Activated T-helper 1 cell treated with anti-CD3 and anti-CD28 coated beads, Interleukin-12 subunit alpha, Interleukin-12 subunit beta, Interleukin-2, Interleukin-4 antibody, amounts not matched to agents 30 ng/mL and 10 ng/mL and 1 ng/mL, durations not matched to agents 14 hours and 24 hours and 36 hours (primary cell): Measurements from ENCODE around the gene KCND1. TPM values are rescaled to one million over a fixed set of nuclear protein-coding genes. Genes with fewer than 3 reads are reported as not detected.

ENCODE experiments used
- DNase-seq: peaks from one replicate; pipeline ENCODE4 v3.0.0; 2021; ENCODE audit warnings: low spot score
- H3K27ac Mint-ChIP-seq: one replicate; pipeline ENCODE4 v1.8.0; 2021; ENCODE audit warnings: mild to moderate bottlenecking, mixed read lengths
- H3K27me3 Mint-ChIP-seq: one replicate; pipeline ENCODE4 v1.8.0; 2022; ENCODE audit warnings: mild to moderate bottlenecking, moderate library complexity, mixed read lengths; ENCODE audit not compliant: insufficient read depth
- H3K36me3 Mint-ChIP-seq: one replicate; pipeline ENCODE4 v1.8.0; 2021; ENCODE audit warnings: low read depth, mixed read lengths
- H3K4me1 Mint-ChIP-seq: one replicate; pipeline ENCODE4 v1.8.0; 2021; ENCODE audit warnings: low read depth, mixed read lengths
- H3K4me3 Mint-ChIP-seq: one replicate; pipeline ENCODE4 v1.8.0; 2021; ENCODE audit warnings: mild to moderate bottlenecking, moderate library complexity, mixed read lengths
- H3K9me3 Mint-ChIP-seq: one replicate; pipeline ENCODE4 v1.8.0; 2021; ENCODE audit warnings: mixed read lengths
- intact Hi-C: fragments of 100-400 bp; cut with micrococcal nuclease; formaldehyde crosslinking; loops from one replicate; pipeline ENCODE4 v1.15.1; 2024
- total RNA-seq: library from RNA; stranded (reverse); gene quantifications from 2 replicates; pipeline ENCODE4 v1.2.3, GENCODE V29; 2022

The KCND1 gene
- total RNA-seq, 1 donor from 2014 or later, result 4.0 TPM

DNA sequence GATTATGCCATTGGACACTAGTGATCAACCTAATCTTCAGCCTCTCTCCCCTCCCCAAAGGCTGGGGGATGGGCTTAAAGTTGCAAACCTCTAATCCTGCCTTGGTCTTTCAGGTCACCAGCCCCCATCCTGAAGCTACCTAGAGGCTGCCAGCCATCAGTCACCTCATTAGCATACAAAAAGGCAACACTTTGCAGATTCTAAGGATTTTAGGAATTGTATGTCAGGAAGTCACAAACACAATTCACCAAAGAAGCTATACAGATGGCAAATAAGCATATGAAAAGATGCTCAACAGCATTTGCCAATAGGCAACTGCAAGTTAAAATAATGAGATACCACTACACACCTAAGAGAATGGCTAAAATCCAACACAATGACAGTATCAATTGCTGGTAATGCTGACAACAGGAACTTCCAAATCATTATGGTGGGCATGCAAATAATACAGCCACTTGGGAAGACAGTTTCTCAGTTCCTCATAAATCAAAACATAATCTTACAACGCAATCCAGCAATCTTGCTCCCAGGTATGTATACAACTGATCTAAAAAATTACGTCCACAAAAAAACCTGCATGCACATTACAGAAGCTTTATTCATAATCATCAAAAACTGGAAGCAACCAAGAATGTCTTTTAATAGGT, 43.8 kb downstream of the KCND1 start:
- intact Hi-C loops, result no loop called here
- peaks cover 13% of the 10 kb centered on the region for H3K4me1 Mint-ChIP-seq
- peaks cover 29% of the 10 kb centered on the region for H3K36me3 Mint-ChIP-seq

GRCh38 chrX:48927123-48927522, 44.5 kb downstream of the KCND1 start:
- DNase-seq, result no peak
- Mint-ChIP-seq H3K36me3 (peaks cover 29% of the 10 kb centered on the region), H3K9me3 (no peaks in the 10 kb centered on the region), H3K27me3 (no peaks in the 10 kb centered on the region), H3K4me3 (no peak overlapping the region), H3K4me1 (peaks cover 12% of the 10 kb centered on the region), H3K27ac (no peak overlapping the region)
- intact Hi-C loops, result no loop called here

More for the DNA sequence above, 43.8 kb downstream of the KCND1 start:
- Mint-ChIP-seq H3K4me3 (no peak overlapping the region), H3K27me3 (no peaks in the 10 kb centered on the region), H3K9me3 (no peaks in the 10 kb centered on the region), H3K27ac (no peak overlapping the region)
- DNase-seq, result no peak

DNA sequence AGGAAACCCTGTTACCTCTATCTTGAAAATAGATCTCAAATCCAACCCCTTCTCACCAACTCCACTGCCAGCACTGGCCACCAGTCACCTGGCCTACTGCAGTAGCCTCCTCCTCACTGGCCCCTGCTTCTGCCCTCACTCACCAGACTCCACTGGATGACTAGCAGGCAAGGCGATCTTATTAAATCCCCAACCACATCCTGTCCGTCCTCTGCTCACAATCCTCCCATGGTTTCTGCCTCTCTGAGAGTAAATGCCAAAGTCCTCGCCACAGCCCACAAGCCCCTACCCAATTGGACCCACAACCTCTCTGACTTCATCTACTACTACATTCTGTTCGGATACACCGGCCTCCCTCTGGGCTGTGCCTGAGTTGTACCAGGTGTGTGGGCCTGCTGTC, 47.4 kb downstream of the KCND1 start:
- Mint-ChIP-seq H3K9me3 (no peaks in the 10 kb centered on the region), H3K27me3 (no peaks in the 10 kb centered on the region), H3K4me1 (peaks cover 28% of the 10 kb centered on the region), H3K36me3 (peaks cover 34% of the 10 kb centered on the region), H3K27ac (peak overlapping the region; percentile 57), H3K4me3 (peak overlapping the region; percentile 40)
- intact Hi-C loops, result no loop called here
- no peak for DNase-seq

GRCh38 chrX:48923771-48924170, 47.9 kb downstream of the KCND1 start:
- intact Hi-C loops, result no loop called here
- Mint-ChIP-seq H3K4me3 (no peak overlapping the region), H3K27me3 (no peaks in the 10 kb centered on the region), H3K36me3 (peaks cover 34% of the 10 kb centered on the region), H3K27ac (peak overlapping the region; percentile 57), H3K4me1 (peaks cover 28% of the 10 kb centered on the region), H3K9me3 (no peaks in the 10 kb centered on the region)
- no peak for DNase-seq

DNA sequence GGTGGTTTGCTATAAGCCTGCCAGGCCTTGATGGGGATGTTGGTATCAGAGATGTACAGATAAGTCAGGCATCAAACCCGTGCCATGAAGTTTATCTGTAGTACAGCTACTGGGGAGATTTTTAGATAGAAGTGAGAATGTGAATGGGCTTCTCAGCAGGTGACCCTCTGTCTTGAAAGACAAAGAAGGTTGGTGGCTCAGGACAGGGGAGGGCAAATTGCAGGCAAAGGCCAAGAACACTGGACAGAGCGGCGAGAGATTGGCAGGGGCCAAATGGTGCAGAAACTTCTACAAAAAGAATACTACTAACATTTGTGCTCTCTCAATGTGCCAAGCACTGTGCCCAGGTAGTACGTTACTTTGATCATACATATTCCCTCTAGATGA, 50.9 kb downstream of the KCND1 start:
- intact Hi-C loops, result no loop called here
- H3K9me3 Mint-ChIP-seq, result no peaks in the 10 kb centered on the region

DNA sequence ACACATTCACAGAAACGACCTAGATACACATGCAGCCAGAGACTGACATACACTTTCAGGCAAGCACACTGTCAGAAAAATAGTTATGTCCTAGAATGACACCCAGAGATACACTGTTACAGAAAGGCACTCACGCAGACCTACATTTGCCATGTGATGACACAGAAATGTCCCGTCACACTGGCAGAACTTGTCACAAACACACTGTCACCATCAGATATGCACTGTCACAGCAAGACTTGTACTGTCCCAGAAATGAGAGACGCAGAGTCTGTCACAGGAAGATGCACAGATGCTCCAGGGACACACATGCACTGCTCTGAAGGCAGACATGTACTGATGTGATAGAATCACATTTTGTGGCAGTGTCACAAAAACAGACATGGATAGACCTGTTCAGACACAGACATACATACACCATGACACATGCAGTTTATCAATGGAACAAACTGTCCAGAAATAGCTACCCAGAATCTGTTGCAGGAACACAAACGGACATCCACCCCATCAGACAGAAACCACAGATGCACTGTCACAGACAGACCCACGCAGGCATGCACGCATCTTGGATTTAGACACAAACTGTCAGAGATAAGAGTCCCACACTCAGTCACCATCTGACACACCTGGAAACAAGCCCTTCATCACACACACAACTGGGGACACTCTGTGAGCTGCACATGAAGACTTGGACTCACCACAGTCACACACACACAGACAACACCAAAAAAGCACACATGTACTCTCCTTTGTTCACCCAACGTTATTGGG, 51.5 kb downstream of the KCND1 start:
- peaks cover 42% of the 10 kb centered on the region for H3K36me3 Mint-ChIP-seq
- H3K4me1 Mint-ChIP-seq, result peaks cover 29% of the 10 kb centered on the region

More for the DNA sequence above, 50.9 kb downstream of the KCND1 start:
- DNase-seq, result no peak
- Mint-ChIP-seq H3K36me3 (peaks cover 43% of the 10 kb centered on the region), H3K27ac (peak overlapping the region; percentile 97), H3K4me1 (peaks cover 32% of the 10 kb centered on the region), H3K27me3 (no peaks in the 10 kb centered on the region), H3K4me3 (peak overlapping the region; percentile 98)

GRCh38 chrX:48919360-48919841, 52.2 kb downstream of the KCND1 start:
- DNase-seq, result no peak
- Mint-ChIP-seq H3K36me3 (peaks cover 47% of the 10 kb centered on the region), H3K9me3 (no peaks in the 10 kb centered on the region), H3K27ac (peak overlapping the region; percentile 97), H3K4me3 (peak overlapping the region; percentile 98), H3K27me3 (no peaks in the 10 kb centered on the region), H3K4me1 (peaks cover 34% of the 10 kb centered on the region)
- intact Hi-C loops, result loop anchor here (1.0 to 10.0 kb wide), 10 partner anchors 18 to 397 kb away; partner anchors contain the start of genes EBP, GRIPAP1, HDAC6 and MAGIX

More for the DNA sequence above, 51.5 kb downstream of the KCND1 start:
- no peak for DNase-seq
- peak overlapping the region; percentile 98 for H3K4me3 Mint-ChIP-seq
- H3K9me3 Mint-ChIP-seq, result no peaks in the 10 kb centered on the region
- peak overlapping the region; percentile 97 for H3K27ac Mint-ChIP-seq
- intact Hi-C loops, result loop anchor here (1.0 to 10.0 kb wide), 10 partner anchors 17 to 398 kb away; partner anchors contain the start of genes EBP, GRIPAP1, HDAC6 and MAGIX
- no peaks in the 10 kb centered on the region for H3K27me3 Mint-ChIP-seq

- H3K36me3 Mint-ChIP-seq, result peaks cover 48% of the 10 kb centered on the region
- intact Hi-C loops, result loop anchor here (1.0 to 10.0 kb wide), 10 partner anchors 19 to 396 kb away; partner anchors contain the start of genes EBP, GRIPAP1, HDAC6 and MAGIX
- H3K4me1 Mint-ChIP-seq, result peaks cover 34% of the 10 kb centered on the region
Observed at GRCh38 chrX:48918643-48919340, 52.9 kb downstream of the KCND1 start, which contains the start of gene PIM2. TSS of gene PIM2 (minus strand) at chrX:48919024. CDS start at chrX:48918834, 190 bp downstream.

GRCh38 chrX:48918301-48918642, 53.4 kb downstream of the KCND1 start:
- H3K9me3 Mint-ChIP-seq, result no peaks in the 10 kb centered on the region
- peak overlapping the region; percentile 97 for H3K27ac Mint-ChIP-seq
- H3K4me1 Mint-ChIP-seq, result peaks cover 35% of the 10 kb centered on the region
- DNase-seq, result no peak
- intact Hi-C loops, result loop anchor here (5.0 to 10.0 kb wide), 4 partner anchors 84 to 396 kb away; partner anchors contain the start of genes EBP, GRIPAP1 and MAGIX
- peaks cover 53% of the 10 kb centered on the region for H3K36me3 Mint-ChIP-seq
- H3K4me3 Mint-ChIP-seq, result peak overlapping the region; percentile 98
- no peaks in the 10 kb centered on the region for H3K27me3 Mint-ChIP-seq

More at GRCh38 chrX:48918643-48919340, 52.9 kb downstream of the KCND1 start, which contains the start of gene PIM2:
- peak within 1 kb of the TSS; percentile 97 for H3K27ac Mint-ChIP-seq
- H3K9me3 Mint-ChIP-seq, result no peaks in the 10 kb centered on the region
- peak within 1 kb of the TSS; percentile 98 for H3K4me3 Mint-ChIP-seq
- H3K27me3 Mint-ChIP-seq, result no peaks in the 10 kb centered on the region
- peak; percentile 89 for DNase-seq

DNA sequence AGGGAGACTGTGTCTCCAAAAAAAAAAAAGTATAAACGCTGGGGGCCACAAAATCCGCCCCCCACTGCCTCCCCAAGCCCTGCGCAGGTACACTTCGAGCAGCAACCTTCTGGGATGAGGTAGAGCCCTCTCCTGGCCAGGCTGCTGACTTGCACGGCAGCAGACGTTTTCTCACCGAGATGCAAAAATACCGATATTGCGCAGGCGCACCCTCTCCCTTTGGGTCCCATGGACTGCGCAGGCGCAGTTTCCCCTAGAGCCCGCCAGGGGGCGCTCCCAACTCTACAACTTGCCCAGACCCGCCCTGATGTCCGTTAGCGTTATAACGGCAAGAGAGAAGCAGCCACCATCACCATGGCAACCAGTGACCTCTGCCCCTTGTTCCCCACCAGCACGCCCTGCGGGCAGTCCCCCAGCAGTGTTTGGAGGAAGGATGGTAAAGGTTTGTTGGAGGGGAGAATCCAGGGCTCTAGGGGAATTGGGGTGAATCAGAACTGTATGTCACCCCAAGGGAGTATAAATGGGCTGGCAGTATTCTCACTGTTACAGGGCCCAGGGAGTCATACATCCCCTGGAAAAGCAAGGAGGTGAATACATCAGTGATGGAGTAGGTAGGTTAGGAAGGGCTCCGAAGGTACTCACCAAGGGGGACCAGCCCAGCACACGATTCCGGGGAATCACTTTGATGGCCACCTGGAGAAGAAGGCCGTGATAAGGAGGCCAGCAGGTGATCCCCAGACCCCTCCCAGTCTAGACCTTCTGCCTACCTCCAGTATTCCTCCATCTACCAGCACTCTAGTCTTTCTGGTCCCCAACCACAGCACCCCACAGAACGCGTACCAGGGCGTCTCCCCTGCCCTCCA, 54.3 kb downstream of the KCND1 start:
- Mint-ChIP-seq H3K27me3 (no peaks in the 10 kb centered on the region), H3K27ac (peak overlapping the region; percentile 97), H3K4me1 (peaks cover 35% of the 10 kb centered on the region), H3K9me3 (no peaks in the 10 kb centered on the region), H3K36me3 (peaks cover 56% of the 10 kb centered on the region), H3K4me3 (peak overlapping the region; percentile 98)
- intact Hi-C loops, result loop anchor here (1.0 to 10.0 kb wide), 7 partner anchors 26 to 395 kb away; partner anchors contain the start of genes EBP, GRIPAP1, MAGIX and SUV39H1
- peak; percentile 87 for DNase-seq

DNA sequence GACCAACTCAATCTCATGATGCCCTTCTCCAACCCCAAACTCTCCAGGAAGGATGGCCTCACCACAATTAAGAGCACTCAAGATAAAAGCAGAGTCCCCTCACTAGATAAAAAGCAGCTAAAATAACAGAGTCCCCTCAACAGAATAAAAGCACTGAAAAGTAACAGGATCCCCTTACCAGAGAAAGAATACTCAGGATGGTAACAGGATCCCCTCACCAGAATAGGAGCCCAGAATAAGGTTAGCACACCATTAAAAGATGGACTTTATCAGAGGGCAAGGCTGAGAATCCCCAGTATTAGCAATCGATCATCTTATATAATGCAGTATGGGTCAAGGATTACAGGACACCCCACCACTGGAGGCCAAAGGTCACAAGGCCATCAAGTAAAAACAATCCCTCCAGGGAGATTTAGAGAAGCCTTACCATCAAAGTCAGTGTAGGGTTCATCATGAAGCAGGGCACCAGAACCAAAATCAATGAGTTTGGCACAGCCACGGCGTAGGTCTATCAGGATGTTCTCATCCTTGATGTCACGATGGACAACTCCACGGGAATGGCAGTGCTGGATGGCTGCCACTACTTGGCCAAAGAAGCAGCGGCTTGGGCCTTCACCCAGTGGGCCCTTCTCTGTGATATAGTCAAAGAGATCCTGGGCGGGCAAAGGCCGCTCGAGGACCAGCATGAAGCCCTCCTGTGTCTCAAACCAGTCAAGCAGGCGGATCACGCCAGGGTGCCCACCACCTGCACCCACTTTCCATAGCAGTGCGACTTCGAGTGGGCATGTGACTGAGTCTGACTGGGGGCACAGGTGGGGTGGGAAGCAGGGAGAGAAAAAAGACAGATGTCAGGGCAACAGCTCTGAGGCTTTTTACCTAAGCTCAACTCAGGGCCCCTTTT, 56.8 kb downstream of the KCND1 start:
- no peak for DNase-seq
- peak overlapping the region; percentile 52 for H3K27ac Mint-ChIP-seq
- intact Hi-C loops, result loop anchor here (5.0 to 10.0 kb wide), 4 partner anchors 87 to 393 kb away; partner anchors contain the start of genes EBP, GRIPAP1 and MAGIX
- peaks cover 45% of the 10 kb centered on the region for H3K4me1 Mint-ChIP-seq
- H3K36me3 Mint-ChIP-seq, result peaks cover 53% of the 10 kb centered on the region
- H3K9me3 Mint-ChIP-seq, result no peaks in the 10 kb centered on the region
- no peaks in the 10 kb centered on the region for H3K27me3 Mint-ChIP-seq
- H3K4me3 Mint-ChIP-seq, result peak overlapping the region; percentile 98
